Activated CD4-positive, alpha-beta T cell treated with anti-CD3 and anti-CD28 coated beads, Interleukin-2, Interleukin-6, amounts not matched to agents 100 ng/mL and 50 ng/mL, durations not matched to agents 16 hours and 8 hours (primary cell): ENCODE results near the gene SLC46A3.
"Not testable (repeated sequence)": the region's sequence is repeated elsewhere in the genome, so short reads cannot be mapped to it uniquely, and the experiment has no call there.

ENCODE experiments used
- DNase-seq: peaks from one replicate; pipeline ENCODE4 v3.0.0-alpha.2; 2020

The SLC46A3 gene, protein sequence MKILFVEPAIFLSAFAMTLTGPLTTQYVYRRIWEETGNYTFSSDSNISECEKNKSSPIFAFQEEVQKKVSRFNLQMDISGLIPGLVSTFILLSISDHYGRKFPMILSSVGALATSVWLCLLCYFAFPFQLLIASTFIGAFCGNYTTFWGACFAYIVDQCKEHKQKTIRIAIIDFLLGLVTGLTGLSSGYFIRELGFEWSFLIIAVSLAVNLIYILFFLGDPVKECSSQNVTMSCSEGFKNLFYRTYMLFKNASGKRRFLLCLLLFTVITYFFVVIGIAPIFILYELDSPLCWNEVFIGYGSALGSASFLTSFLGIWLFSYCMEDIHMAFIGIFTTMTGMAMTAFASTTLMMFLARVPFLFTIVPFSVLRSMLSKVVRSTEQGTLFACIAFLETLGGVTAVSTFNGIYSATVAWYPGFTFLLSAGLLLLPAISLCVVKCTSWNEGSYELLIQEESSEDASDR

DNA sequence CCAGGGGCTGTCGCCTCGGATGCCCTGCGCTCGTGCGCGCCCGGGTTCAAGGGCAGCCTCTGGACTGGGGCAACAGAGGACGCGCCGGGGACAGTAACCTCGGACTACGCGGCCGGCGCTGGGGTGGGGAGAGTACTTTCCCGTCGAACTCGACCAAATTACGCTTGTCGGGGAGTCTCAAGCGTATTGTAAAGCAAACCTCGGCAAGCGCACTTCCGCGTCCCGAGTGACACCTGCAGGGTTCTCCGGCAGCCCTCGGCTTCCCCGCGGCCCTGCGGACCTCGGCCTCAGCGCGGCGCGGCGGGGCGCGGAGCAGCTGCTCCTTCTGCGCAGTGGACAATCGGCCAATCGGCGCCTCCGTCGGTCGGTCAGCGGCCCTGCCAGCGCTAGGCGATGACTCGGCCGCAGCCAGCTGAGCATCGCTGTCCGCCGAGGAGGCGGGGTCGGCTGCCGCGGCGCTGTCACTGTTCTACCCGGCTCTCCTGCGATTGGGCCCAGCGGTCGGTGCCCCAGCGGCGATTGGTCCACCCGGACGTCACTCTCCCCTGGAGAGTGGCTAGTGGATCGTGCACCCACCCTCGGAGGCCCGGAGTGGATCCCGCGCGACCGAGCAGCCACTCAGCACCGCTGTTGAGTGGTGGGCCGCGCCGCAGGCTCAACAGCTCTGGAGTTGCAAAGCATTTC, at the start of gene SLC46A3:
TSS of gene SLC46A3 (minus strand) at position 428 of the 684 bp plus-strand sequence. CDS start 972 bp downstream, outside the sequence.
- DNase-seq = peak; percentile 98

DNA sequence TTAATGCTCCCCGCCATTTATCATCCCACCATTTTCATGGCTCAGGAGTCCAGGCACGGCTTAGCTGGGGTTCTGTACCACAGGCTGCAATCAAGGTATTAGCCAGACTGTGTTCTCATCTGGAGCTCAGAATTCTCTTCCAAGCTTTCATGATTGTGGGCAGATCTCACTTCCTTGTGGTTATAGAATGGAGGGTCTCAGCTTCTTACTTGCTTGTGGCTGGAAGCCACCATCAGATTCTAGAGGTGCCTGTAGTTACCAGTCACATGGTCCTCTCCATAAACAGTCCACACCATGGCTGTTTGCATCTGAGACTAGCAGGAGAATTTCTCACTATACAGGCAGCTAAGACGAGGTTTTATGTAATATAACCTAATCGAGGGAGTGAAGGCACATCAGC, 45.1 kb upstream of the SLC46A3 start:
- DNase-seq = no peak

DNA sequence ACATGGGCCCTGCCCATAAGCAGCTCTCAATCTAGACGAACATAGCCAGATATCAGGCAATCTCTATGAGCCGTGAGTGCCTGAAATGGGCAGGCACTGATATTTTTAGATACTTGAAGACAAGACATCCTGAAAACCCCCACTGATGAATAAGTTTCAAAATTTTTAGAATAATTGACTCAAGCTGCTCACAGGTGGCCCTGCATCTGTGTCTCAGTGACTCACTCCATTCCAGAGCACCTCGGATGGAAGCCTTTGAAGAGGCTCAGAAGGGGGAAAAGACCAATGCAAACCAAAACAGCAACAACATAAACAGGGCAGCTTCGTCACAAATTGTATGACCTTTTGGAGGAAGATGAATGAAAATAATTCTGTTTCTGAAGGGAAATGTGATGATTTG, 42.8 kb upstream of the SLC46A3 start:
- DNase-seq = no peak

DNA sequence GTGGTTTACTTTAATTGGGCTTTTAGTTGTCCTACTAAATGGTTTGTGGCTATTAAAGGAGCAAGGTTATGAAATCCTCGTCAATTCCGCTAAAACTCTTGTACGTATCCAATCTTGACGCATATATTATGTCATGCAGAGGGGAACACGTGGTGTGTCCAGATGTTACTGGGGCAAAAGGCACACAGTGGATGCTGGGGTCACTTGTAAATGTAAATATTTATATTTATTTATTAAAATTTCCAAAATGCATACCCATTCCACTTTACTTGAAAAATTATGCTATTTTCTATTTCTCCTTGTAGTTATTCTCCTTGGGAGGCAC, 36.7 kb upstream of the SLC46A3 start:
- DNase-seq = no peak

DNA sequence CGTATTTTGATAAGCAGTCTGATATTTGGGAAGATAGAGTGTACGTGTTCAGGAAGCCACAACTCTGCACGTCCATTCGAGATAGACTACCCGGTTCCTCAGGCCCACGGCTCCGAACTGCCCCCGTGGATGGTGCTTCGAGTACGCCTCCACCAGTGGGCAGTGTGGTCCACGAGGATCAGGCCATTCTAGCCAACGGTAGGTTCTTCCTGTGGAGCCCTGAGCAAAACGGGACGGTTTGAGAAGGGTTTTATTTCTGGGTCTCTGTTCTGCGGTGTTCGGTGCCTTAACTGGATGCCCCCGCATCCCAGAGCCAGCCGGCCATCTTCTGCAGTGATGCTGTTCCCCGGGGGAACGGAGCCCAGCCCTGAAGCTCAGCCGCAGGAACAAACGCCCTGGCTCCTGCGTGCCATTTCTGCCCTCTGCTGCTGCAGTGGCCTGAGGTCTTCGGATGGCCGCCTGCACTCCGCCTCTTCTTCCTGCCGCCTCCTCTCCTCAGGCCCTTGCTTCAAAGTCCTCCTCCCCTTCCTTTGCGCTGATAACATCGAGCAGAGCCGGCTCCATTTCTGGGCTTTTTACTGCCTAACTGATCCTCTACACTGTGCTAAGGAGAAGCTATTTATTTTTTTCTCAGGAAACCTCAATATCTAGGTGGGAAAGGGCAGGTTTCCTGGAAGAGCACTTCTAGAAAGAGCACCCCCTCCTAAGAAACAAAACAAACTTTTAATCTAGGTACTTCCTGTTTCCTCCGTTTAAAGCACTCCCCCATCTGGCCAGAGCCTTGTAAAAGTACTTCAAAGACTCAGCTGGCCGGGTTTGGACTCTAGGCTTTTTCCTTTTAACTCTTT, 36.2 kb upstream of the SLC46A3 start:
- DNase-seq = peak; percentile 4

DNA sequence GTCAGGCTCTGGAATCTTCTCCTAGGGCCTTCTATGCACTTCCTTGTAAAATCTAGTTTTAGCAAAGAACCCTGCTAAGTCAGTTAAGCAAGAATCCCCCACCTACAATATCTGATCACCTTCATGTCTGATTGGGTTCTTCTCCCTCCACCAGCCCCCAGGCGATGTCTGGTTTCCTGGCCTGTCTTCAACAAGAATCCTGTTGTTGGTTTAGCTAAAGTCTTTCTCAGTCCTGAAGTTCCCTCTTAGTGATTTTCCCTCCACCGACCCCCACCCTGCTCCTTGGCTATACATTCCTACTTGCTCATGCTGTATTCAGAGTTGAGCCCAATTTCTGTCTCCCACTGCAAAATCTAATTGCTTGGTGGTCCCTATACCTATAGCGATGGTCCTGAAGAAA, 35.2 kb upstream of the SLC46A3 start:
- DNase-seq = no peak

DNA sequence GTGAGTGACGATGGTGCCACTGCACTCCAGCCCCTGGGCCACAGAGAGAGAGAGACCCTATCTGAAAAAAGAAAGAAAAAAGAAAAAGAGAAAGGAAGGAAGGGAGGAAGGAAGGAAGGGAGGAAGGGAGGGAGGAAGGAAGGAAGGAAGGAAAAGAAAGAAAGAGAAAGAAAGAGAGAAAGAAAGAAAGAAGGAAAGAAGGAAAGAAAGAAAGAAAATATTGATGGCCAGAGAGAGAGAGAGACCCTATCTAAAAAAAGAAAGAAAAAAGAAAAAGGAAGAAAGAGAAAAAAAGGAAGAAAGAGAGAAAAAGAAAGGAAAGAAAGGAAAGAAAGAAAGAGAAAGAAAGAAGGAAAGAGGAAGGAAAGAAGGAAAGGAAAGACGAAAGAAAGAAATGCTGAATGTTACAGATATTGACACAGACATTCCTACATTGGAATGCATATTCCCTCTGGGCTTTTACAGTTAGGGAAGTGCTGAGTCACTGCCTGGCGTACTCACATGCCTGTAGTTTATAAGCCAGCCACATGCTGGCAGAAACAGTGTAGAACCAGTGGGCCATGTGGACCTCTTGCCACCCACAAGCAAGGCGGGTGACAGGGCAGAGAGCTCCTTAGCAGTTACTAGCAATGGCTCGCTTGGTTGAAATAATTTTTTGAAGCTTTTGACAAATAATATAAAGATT, 34.6 kb upstream of the SLC46A3 start:
- DNase-seq = no peak

DNA sequence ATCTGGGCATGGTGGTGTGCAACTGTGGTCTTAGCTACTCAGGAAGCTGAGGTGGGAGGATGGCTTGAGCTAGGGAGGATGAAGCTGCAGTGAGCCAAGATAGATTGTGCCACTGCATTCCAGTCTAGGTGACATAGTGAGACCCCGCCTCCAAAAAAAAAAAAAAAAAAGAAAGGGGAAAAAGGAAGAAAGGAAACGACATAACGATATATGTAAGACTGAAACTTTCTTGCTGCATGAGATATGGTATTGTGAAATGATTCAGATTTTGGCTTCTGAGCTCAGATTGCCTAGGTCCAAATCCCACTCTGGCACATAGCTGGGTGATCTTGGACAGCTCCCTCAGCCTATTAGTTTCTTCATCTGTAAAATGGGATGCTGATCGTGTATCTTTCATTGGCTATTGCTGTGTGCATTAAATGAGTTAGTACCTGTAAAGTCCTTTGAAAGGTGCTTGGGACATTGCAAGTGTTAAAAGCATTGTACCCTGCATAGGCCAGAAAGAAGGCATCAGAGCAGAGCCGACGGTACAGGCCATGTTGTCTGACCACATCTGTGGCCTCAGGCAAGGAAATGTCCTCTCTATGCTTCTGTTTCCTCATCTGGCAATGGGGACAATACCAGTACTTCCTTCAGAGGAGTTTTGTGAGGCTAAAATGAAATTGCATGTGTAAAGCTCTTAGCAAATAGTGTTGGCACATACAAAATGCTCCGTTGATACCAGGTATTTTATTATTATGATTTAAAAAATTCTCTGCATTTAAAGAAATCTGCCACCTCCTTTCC, 32.6 kb upstream of the SLC46A3 start:
- DNase-seq = peak; percentile 31

DNA sequence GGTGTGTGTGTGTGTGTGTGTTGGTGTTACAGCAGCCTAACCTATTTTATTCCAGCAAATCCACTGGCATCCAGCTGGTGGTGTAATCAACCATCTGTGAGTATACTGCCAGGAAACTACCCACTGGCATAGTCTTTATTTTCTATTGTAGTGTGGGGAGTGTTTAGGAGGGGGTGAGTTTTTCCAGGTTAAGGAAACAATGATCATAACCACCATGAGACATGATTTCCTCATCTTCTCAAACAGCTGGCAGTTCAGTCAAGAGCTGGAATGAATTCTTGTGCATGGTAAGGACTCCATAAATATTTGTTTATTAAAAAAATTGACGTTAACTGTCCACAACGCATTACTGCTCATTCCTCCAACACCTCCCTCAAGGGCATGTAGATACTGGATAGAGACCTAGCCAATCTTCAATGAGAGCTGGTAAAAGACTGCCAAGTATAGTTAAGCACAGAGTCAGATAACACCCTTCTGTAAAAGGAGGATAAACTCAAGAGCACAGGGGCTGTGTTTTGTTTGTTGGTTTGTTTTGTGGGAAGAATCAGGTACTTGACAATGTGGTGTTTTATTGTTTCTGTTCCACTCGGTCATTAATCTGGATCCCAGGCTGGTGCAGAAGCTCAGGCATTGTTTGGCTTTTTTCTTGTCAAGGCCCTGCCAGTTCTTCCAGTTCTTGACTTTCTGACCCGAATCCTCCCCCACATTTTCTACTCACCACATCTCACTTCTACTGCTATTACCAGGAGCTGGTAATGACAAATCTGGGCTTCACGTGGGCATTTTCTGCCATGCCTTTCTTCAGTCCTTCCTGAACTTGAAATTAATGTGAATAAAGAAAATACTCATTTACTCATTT, 31.6 kb upstream of the SLC46A3 start:
- no peak for DNase-seq

DNA sequence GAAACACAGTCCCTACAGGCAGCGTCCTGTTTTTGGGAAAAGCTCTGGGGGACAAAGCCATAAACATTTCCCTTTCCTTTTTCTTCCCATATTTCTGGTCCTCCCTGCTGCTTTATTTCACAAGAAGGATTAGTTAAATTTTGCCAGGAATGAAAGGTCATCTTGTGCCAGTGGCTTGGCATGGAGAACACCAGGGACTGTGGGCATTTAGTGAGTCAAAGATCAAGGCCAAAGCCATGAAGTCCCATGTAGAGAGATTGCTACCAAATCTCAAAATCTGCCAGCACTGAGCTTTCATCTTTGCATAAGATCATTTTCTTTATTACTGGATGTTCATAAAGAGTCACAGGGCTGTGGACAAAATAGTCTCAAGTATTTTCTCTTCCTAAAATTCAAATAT, 29.1 kb upstream of the SLC46A3 start:
- no peak for DNase-seq

DNA sequence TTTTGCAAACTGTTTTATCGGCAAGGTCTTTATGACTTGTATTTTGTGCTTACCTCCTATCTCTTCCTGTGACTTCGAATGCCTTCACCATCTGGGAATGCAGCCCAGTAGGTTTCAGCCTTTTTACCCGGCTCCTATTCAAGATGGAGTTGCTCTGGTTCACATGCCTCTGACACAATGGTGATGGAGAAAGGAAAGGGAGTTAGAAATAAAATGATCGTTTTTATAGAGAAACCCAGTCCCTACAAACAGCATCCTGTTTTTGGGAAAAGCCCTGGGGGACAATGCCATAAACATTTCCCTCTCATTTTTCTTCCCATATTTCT, 27.5 kb upstream of the SLC46A3 start:
- no peak for DNase-seq

DNA sequence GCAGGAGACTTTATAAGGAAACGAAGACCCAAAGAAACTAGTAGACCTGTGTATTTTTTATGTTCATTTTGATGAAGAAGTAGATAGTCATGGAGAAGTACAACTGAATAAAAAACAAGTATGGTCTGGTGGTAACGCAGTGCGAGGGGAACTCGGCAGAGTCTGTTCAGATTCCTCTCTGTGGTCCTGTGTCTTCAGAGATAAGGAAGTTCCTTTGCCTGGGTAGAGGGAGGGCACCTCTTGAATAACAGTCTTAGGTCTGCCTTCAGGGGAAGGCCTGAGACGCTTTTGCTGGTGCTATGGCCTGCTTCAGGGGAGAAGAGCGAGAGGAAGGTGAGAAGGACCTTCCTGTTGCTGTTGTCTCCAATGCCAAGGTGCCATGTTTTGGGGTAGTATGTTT, 25.9 kb upstream of the SLC46A3 start:
- no peak for DNase-seq

DNA sequence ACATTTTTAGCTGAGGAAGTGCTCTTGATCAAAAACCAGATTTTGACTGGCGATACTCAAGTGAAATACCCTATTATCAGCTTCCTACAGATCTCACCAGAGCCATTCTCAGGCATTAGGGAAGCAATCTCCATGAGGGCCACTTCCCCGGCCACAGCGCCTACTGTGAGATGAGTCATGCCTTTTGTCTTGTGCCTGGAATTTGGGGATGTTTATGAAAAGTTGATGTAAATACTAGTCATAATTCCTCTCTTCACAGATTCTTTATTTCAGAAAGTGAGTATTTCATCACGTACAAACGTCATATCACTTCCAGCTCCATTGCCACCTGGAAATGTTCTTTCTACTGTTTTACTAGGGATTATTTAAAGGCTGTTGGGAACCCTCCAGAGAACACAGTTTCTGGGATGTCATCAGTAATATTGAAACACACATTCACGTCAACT, 25.3 kb upstream of the SLC46A3 start:
- no peak for DNase-seq

DNA sequence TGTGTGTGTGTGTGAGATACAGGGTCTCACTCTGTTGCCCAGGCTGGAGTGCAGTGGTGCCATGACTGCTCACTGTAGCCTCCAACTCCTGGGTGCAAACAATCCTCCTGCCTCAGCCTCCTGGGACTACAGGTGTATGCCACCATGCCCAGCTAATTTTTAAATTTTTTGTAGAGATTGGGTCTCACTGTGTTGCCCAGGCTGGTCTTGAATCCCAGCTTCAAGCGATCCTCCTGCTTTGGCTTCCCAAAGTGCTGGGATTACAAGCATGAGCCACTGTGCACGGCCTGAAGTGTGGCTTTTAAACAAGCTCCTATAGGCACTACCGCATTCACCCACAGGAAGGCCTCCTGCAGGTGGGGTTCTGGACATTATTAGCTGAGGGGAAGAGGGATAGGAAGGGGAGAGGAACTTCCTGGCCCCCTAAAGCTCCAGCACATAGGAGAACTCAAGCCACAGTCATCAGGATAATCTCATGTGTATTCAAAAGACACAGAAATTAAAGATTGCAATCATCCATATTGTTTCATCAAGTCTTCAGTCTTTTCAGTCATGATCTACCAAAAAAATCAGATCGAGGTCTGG, 24.8 kb upstream of the SLC46A3 start:
- DNase-seq = no peak

DNA sequence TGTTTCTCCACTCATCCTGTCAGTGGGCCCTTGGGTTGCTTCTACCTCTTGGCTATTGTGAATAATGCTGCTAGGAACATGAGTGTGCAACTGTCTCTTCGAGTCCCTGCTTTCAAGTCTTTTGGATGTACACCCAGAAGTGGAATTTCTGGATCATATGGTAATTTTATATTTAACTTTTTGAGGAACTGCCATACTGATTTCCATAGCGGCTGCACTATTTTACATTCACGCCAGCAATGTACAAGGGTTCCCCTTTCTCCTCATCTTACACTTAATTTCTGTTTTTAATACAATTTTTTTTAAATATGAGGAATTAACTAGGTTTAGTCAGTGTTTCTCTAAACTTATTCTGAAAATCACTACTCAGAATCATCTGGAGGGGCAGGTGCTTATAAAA, 24.2 kb upstream of the SLC46A3 start:
- DNase-seq = no peak

DNA sequence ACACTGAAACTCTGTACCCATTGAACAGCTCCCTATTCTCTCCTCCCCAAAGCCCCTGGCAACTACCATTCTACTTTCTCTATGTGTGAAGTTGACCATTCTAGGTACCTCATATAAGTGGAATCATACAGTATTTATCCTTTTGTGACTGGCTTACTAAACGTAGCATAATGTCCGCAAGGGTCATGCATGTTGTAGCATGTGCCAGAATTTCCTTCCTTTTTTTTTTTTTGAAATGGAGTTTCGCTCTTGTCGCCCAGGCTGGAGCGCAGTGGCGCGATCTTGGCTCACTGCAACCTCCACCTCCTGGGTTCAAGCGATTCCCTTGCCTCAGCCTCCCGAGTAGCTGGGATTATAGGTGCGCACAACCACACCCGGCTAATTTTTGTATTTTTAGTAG, 23.7 kb upstream of the SLC46A3 start:
- DNase-seq = not testable (repeated sequence)

DNA sequence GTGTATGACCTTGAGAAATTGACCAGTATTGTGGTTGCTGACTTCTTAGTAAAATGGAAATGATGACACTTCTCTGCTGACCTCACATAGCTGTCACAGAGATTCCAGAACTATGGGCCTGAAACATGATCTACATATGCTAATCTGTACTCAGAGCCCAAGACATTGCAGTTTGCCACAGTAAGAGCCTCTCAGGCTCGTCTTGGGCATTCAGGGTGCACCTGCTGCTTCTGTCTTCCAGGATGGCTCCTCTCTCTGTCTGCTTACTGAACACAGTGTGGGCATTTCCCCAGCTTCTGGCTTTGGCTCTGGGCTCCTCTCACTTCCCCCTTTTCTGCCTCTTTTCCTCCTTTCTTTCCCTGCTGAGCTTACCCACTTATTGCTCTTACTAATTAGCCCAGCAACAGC, 22.3 kb upstream of the SLC46A3 start:
- no peak for DNase-seq

DNA sequence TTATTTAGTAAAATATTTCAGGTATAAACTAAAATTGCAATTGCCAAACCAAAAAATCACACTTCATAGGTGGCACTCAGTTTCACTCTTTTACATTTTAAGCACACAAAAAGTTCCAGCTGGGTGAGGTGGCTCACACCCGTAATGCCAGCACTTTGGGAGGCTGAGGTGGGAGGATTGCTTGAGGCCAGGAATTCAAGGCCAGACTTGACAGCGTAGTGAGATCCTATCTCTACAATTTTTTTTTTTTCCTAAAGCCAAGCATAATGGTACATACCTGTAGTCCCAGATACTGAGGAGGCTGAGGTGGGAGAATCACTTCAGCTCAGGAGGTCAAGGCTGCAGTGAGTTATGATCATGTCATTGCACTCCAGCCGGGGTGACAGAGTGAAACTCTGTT, 20.6 kb upstream of the SLC46A3 start:
- DNase-seq = no peak

DNA sequence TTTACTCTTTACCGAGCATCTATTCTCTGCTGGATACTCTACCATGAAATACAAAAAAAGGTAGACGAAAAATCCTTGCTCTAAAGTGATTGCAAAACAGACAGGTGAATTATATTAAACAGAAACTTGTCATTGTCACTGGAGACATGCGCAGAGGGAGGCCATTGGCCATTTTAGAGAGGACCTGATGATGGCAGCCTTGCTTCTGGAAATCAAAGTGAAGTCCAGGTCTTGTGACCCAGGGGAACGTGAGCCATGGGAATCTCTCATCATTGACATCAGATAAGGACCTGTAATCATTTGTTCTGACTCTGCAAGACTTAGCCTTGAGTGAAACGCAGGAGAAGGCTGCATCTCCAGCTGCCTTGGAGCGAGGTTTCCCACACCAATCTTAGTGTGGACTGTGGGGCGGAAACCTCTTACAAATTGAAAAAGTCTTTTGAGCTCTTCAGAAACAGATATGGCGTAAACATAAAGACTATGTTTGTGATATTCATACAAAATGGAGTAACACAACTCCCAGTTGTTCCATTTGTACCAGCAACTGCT, 16.8 kb upstream of the SLC46A3 start:
- no peak for DNase-seq

DNA sequence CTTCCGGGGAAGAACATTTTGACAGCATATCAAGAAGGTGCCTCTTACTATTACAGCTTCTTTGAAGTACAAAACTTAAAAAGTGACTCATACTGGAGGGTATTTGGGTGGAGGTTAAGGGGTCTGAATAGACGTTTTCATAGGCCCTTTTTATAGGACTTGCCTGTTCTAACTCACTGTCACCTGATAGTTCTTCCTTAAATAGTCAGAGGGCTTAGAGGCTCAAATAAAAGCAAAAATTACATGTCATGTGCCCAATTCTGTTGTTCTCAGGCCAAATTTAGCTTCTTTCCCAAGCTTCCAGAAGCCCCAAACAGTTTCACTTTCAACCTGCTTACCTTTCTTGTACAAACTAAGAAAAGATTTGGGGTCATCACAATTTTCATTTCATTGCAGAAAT, 16.1 kb upstream of the SLC46A3 start:
- no peak for DNase-seq

DNA sequence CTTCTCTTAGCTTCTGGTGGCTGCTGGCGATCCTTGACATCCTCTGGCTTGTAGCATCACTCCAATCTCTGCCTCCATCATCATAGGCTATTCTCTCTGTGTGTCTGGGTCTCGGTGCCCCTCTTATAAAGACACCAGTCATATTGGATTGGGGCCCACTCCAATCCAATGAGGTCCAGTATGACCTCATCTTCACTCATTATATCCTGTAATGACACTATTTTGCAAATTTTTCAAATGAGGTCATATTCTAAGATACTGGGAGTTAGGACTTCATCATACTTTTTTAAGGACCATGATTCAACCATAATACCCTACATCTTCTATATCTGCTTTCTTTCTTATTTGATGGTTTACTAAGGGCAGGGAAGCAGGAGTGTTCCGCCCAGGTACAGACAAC, 12.0 kb upstream of the SLC46A3 start:
- DNase-seq = no peak
